ENCODE results near the gene RNASE8.

Gene RNASE8

GRCh38 chr14:21022686-21023085 is 34.9 kb upstream of the RNASE8 start:
- H3K4me3 ChIP-seq (ENCODE audit: low read depth in 1 of 2, low read length in 2 of 2) = no peak overlapping the region
- H3K9me3 ChIP-seq (ENCODE audit: low read length) = no peaks in the 10 kb centered on the region
- no peak overlapping the region for H3K27ac ChIP-seq (ENCODE audit: low read depth, low read length)
- peaks cover 39% of the 10 kb centered on the region for H3K36me3 ChIP-seq (ENCODE audit: insufficient read depth, low read length)
- no peak overlapping the region for H3K9ac ChIP-seq (ENCODE audit: low read length)
- no peaks in the 10 kb centered on the region for H3K27me3 ChIP-seq (ENCODE audit: control insufficient read depth in 1 of 2, insufficient read depth in 2 of 2, low read length in 2 of 2)
- peaks cover 25% of the 10 kb centered on the region for H3K4me1 ChIP-seq (ENCODE audit: insufficient read depth, low read length)

GRCh38 chr14:21023174-21023573 is 34.4 kb upstream of the RNASE8 start:
- no peaks in the 10 kb centered on the region for H3K9me3 ChIP-seq (ENCODE audit: low read length)
- peaks cover 38% of the 10 kb centered on the region for H3K36me3 ChIP-seq (ENCODE audit: insufficient read depth, low read length)
- no peaks in the 10 kb centered on the region for H3K27me3 ChIP-seq (ENCODE audit: control insufficient read depth in 1 of 2, insufficient read depth in 2 of 2, low read length in 2 of 2)
- H3K4me3 ChIP-seq (ENCODE audit: low read depth in 1 of 2, low read length in 2 of 2) = peak overlapping the region in 1 of 2 donors; percentile 77
- peaks cover 25% of the 10 kb centered on the region for H3K4me1 ChIP-seq (ENCODE audit: insufficient read depth, low read length)
- no peak overlapping the region for H3K9ac ChIP-seq (ENCODE audit: low read length)
- H3K27ac ChIP-seq (ENCODE audit: low read depth, low read length) = peak overlapping the region; percentile 63

GRCh38 chr14:21023817-21024584 is 33.6 kb upstream of the RNASE8 start:
- peak overlapping the region; percentile 81 for H3K27ac ChIP-seq (ENCODE audit: low read depth, low read length)
- no peaks in the 10 kb centered on the region for H3K27me3 ChIP-seq (ENCODE audit: control insufficient read depth in 1 of 2, insufficient read depth in 2 of 2, low read length in 2 of 2)
- H3K4me1 ChIP-seq (ENCODE audit: insufficient read depth, low read length) = peaks cover 25% of the 10 kb centered on the region
- H3K36me3 ChIP-seq (ENCODE audit: insufficient read depth, low read length) = peaks cover 30% of the 10 kb centered on the region
- H3K4me3 ChIP-seq (ENCODE audit: low read depth in 1 of 2, low read length in 2 of 2) = peak overlapping the region; percentile 77 to 87
- peak overlapping the region; percentile 69 for H3K9ac ChIP-seq (ENCODE audit: low read length)
- no peaks in the 10 kb centered on the region for H3K9me3 ChIP-seq (ENCODE audit: low read length)

- H3K4me1 ChIP-seq (ENCODE audit: insufficient read depth, low read length) = peaks cover 25% of the 10 kb centered on the region
- no peaks in the 10 kb centered on the region for H3K27me3 ChIP-seq (ENCODE audit: control insufficient read depth in 1 of 2, insufficient read depth in 2 of 2, low read length in 2 of 2)
- H3K4me3 ChIP-seq (ENCODE audit: low read depth in 1 of 2, low read length in 2 of 2) = peak within 1 kb of the TSS; percentile 77 to 87
- H3K9ac ChIP-seq (ENCODE audit: low read length) = peak within 1 kb of the TSS; percentile 69
- no peaks in the 10 kb centered on the region for H3K9me3 ChIP-seq (ENCODE audit: low read length)
- H3K36me3 ChIP-seq (ENCODE audit: insufficient read depth, low read length) = peaks cover 22% of the 10 kb centered on the region
- H3K27ac ChIP-seq (ENCODE audit: low read depth, low read length) = peak within 1 kb of the TSS; percentile 81
These were observed 32.8 kb upstream of the RNASE8 start, which contains the start of gene NDRG2 for GRCh38 chr14:21024585-21025370. TSS of gene NDRG2 (minus strand) at chr14:21025061. CDS start at chr14:21023315, 1,746 bp downstream.

GRCh38 chr14:21025371-21026273 is 32.0 kb upstream of the RNASE8 start:
- Histone ChIP-seq H3K27me3 (ENCODE audit: control insufficient read depth in 1 of 2, insufficient read depth in 2 of 2, low read length in 2 of 2) (no peaks in the 10 kb centered on the region), H3K4me1 (ENCODE audit: insufficient read depth, low read length) (peaks cover 25% of the 10 kb centered on the region), H3K36me3 (ENCODE audit: insufficient read depth, low read length) (peaks cover 17% of the 10 kb centered on the region), H3K9ac (ENCODE audit: low read length) (peak overlapping the region; percentile 66), H3K4me3 (ENCODE audit: low read depth in 1 of 2, low read length in 2 of 2) (peak overlapping the region; percentile 69 to 87), H3K27ac (ENCODE audit: low read depth, low read length) (peak overlapping the region; percentile 81), H3K9me3 (ENCODE audit: low read length) (no peaks in the 10 kb centered on the region)

- Histone ChIP-seq H3K4me1 (ENCODE audit: insufficient read depth, low read length) (peaks cover 25% of the 10 kb centered on the region), H3K9me3 (ENCODE audit: low read length) (no peaks in the 10 kb centered on the region), H3K4me3 (ENCODE audit: low read depth in 1 of 2, low read length in 2 of 2) (no peak overlapping the region), H3K27ac (ENCODE audit: low read depth, low read length) (peak overlapping the region; percentile 81), H3K36me3 (ENCODE audit: insufficient read depth, low read length) (peaks cover 9% of the 10 kb centered on the region), H3K9ac (ENCODE audit: low read length) (no peak overlapping the region), H3K27me3 (ENCODE audit: control insufficient read depth in 1 of 2, insufficient read depth in 2 of 2, low read length in 2 of 2) (no peaks in the 10 kb centered on the region)
These were observed 31.2 kb upstream of the RNASE8 start for GRCh38 chr14:21026274-21026987.

- peaks cover 25% of the 10 kb centered on the region for H3K4me1 ChIP-seq (ENCODE audit: insufficient read depth, low read length)
- H3K27me3 ChIP-seq (ENCODE audit: control insufficient read depth in 1 of 2, insufficient read depth in 2 of 2, low read length in 2 of 2) = no peaks in the 10 kb centered on the region
- H3K4me3 ChIP-seq (ENCODE audit: low read depth in 1 of 2, low read length in 2 of 2) = no peak overlapping the region
- no peak overlapping the region for H3K9ac ChIP-seq (ENCODE audit: low read length)
- no peak overlapping the region for H3K27ac ChIP-seq (ENCODE audit: low read depth, low read length)
- H3K9me3 ChIP-seq (ENCODE audit: low read length) = no peaks in the 10 kb centered on the region
- peaks cover 3% of the 10 kb centered on the region for H3K36me3 ChIP-seq (ENCODE audit: insufficient read depth, low read length)
These were observed 30.7 kb upstream of the RNASE8 start for GRCh38 chr14:21026988-21027315.

- Histone ChIP-seq H3K27ac (ENCODE audit: low read depth, low read length) (no peak within 1 kb of the TSS), H3K4me3 (ENCODE audit: low read depth in 1 of 2, low read length in 2 of 2) (no peak within 1 kb of the TSS)
These were observed 27.7 kb upstream of the RNASE8 start, which contains the start of gene TPPP2 for GRCh38 chr14:21029917-21030316. TSS of gene TPPP2 (plus strand) at chr14:21030217. CDS start at chr14:21030582, 365 bp downstream.

GRCh38 chr14:21030531-21030930 is 27.1 kb upstream of the RNASE8 start:
- Histone ChIP-seq H3K27ac (ENCODE audit: low read depth, low read length) (no peak overlapping the region), H3K9me3 (ENCODE audit: low read length) (no peaks in the 10 kb centered on the region), H3K27me3 (ENCODE audit: control insufficient read depth in 1 of 2, insufficient read depth in 2 of 2, low read length in 2 of 2) (no peaks in the 10 kb centered on the region), H3K4me1 (ENCODE audit: insufficient read depth, low read length) (peaks cover 7% of the 10 kb centered on the region), H3K36me3 (ENCODE audit: insufficient read depth, low read length) (no peaks in the 10 kb centered on the region), H3K4me3 (ENCODE audit: low read depth in 1 of 2, low read length in 2 of 2) (no peak overlapping the region), H3K9ac (ENCODE audit: low read length) (no peak overlapping the region)

More at GRCh38 chr14:21029917-21030316, 27.7 kb upstream of the RNASE8 start, which contains the start of gene TPPP2:
- Histone ChIP-seq H3K9me3 (ENCODE audit: low read length) (no peaks in the 10 kb centered on the region), H3K27me3 (ENCODE audit: control insufficient read depth in 1 of 2, insufficient read depth in 2 of 2, low read length in 2 of 2) (no peaks in the 10 kb centered on the region), H3K9ac (ENCODE audit: low read length) (no peak within 1 kb of the TSS), H3K36me3 (ENCODE audit: insufficient read depth, low read length) (no peaks in the 10 kb centered on the region), H3K4me1 (ENCODE audit: insufficient read depth, low read length) (peaks cover 7% of the 10 kb centered on the region)

GRCh38 chr14:21032326-21033132 is 25.1 kb upstream of the RNASE8 start:
- H3K4me1 ChIP-seq (ENCODE audit: insufficient read depth, low read length) = no peaks in the 10 kb centered on the region
- H3K27me3 ChIP-seq (ENCODE audit: control insufficient read depth in 1 of 2, insufficient read depth in 2 of 2, low read length in 2 of 2) = no peaks in the 10 kb centered on the region
- H3K27ac ChIP-seq (ENCODE audit: low read depth, low read length) = no peak overlapping the region
- H3K4me3 ChIP-seq (ENCODE audit: low read depth in 1 of 2, low read length in 2 of 2) = no peak overlapping the region
- H3K9me3 ChIP-seq (ENCODE audit: low read length) = no peaks in the 10 kb centered on the region
- H3K9ac ChIP-seq (ENCODE audit: low read length) = no peak overlapping the region
- no peaks in the 10 kb centered on the region for H3K36me3 ChIP-seq (ENCODE audit: insufficient read depth, low read length)

Measured in muscle layer of colon (tissue), 2 donors.